ENCODE data around the gene CCDC88C.

GRCh38 chr14:91453744-91454143, 36.1 kb upstream of the CCDC88C start:
- TF ChIP-seq GATA3 (IDR thresholded peaks at IDR 0.05; ENCODE audit: borderline replicate concordance), result no peak
- TF ChIP-seq POLR2AphosphoS2 (conservative IDR thresholded peaks at IDR 0.05; ENCODE audit: low read length), result no peak
- TF ChIP-seq, protein P1, sequence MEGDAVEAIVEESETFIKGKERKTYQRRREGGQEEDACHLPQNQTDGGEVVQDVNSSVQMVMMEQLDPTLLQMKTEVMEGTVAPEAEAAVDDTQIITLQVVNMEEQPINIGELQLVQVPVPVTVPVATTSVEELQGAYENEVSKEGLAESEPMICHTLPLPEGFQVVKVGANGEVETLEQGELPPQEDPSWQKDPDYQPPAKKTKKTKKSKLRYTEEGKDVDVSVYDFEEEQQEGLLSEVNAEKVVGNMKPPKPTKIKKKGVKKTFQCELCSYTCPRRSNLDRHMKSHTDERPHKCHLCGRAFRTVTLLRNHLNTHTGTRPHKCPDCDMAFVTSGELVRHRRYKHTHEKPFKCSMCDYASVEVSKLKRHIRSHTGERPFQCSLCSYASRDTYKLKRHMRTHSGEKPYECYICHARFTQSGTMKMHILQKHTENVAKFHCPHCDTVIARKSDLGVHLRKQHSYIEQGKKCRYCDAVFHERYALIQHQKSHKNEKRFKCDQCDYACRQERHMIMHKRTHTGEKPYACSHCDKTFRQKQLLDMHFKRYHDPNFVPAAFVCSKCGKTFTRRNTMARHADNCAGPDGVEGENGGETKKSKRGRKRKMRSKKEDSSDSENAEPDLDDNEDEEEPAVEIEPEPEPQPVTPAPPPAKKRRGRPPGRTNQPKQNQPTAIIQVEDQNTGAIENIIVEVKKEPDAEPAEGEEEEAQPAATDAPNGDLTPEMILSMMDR (IDR thresholded peaks at IDR 0.05), result no peak
- no peak for TF ChIP-seq RAD21 (conservative IDR thresholded peaks at IDR 0.05 in 1 of 2, IDR thresholded peaks at IDR 0.05 in 1 of 2)
- TF ChIP-seq POLR2A (IDR thresholded peaks at IDR 0.05; ENCODE audit: low read length), result no peak
- TF ChIP-seq SMC3 (IDR thresholded peaks at IDR 0.05), result no peak
- TF ChIP-seq, protein P2, sequence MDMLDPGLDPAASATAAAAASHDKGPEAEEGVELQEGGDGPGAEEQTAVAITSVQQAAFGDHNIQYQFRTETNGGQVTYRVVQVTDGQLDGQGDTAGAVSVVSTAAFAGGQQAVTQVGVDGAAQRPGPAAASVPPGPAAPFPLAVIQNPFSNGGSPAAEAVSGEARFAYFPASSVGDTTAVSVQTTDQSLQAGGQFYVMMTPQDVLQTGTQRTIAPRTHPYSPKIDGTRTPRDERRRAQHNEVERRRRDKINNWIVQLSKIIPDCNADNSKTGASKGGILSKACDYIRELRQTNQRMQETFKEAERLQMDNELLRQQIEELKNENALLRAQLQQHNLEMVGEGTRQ (IDR thresholded peaks at IDR 0.05), result no peak
- no peak for TF ChIP-seq MYC (IDR thresholded peaks at IDR 0.05; ENCODE audit: borderline replicate concordance, low read length)
- no peak for TF ChIP-seq EP300 (IDR thresholded peaks at IDR 0.05)
- no peak for TF ChIP-seq RFX5 (IDR thresholded peaks at IDR 0.05)

Data from A549 (cell line).